DND-41 (cell line): ENCODE data around the gene LHCGR.

Experiments used
- EZH2 ChIP-seq: IDR thresholded peaks from 3 replicates; pipeline ENCODE4 v1.6.1; 2012; ENCODE audit warnings: borderline replicate concordance, low read depth, mild to moderate bottlenecking, moderate library complexity, low read length, inconsistent platforms; ENCODE audit not compliant: severe bottlenecking
- TF ChIP-seq, protein P1 (sequence below): IDR thresholded peaks from 2 replicates; pipeline ENCODE4 v1.5.1; 2012; ENCODE audit warnings: borderline replicate concordance, low read length, moderate library complexity, mild to moderate bottlenecking; ENCODE audit not compliant: poor library complexity, severe bottlenecking; ENCODE audit errors: extremely low read depth

DNA sequence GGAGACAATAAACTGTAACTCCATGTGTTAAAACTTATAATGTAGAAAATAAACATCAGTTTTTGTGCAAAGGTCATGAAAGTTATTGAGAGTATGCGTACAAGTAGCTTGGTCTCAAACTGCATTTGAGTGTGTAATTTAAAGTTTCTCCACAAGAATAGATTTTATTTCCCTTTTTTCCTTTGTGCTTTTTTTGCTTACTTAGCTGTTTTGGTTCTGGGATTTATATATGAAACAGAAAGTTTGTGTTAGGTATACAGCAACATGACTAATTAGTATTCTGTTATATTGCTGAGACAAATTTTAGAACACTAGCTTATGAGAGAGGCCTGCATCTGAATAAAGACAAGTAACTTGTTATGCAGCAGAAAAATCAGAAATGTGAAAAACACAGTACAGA lies 70.4 kb downstream of the LHCGR start:
- TF ChIP-seq EZH2, result no peak
- TF ChIP-seq, protein P1, sequence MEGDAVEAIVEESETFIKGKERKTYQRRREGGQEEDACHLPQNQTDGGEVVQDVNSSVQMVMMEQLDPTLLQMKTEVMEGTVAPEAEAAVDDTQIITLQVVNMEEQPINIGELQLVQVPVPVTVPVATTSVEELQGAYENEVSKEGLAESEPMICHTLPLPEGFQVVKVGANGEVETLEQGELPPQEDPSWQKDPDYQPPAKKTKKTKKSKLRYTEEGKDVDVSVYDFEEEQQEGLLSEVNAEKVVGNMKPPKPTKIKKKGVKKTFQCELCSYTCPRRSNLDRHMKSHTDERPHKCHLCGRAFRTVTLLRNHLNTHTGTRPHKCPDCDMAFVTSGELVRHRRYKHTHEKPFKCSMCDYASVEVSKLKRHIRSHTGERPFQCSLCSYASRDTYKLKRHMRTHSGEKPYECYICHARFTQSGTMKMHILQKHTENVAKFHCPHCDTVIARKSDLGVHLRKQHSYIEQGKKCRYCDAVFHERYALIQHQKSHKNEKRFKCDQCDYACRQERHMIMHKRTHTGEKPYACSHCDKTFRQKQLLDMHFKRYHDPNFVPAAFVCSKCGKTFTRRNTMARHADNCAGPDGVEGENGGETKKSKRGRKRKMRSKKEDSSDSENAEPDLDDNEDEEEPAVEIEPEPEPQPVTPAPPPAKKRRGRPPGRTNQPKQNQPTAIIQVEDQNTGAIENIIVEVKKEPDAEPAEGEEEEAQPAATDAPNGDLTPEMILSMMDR, result no peak
